HG02973 (cell line): Measurements from ENCODE around the gene ZHX3.
"Not testable (repeated sequence)": the region's sequence is repeated elsewhere in the genome, so short reads cannot be mapped to it uniquely, and the experiment has no call there.

Experiments used
- ATAC-seq: cut with Tn5 transposase; IDR thresholded peaks from one replicate; pipeline ENCODE4 v1.9.1; 2021; ENCODE audit warnings: moderate library complexity; ENCODE audit not compliant: unreplicated experiment

The ZHX3 gene

DNA sequence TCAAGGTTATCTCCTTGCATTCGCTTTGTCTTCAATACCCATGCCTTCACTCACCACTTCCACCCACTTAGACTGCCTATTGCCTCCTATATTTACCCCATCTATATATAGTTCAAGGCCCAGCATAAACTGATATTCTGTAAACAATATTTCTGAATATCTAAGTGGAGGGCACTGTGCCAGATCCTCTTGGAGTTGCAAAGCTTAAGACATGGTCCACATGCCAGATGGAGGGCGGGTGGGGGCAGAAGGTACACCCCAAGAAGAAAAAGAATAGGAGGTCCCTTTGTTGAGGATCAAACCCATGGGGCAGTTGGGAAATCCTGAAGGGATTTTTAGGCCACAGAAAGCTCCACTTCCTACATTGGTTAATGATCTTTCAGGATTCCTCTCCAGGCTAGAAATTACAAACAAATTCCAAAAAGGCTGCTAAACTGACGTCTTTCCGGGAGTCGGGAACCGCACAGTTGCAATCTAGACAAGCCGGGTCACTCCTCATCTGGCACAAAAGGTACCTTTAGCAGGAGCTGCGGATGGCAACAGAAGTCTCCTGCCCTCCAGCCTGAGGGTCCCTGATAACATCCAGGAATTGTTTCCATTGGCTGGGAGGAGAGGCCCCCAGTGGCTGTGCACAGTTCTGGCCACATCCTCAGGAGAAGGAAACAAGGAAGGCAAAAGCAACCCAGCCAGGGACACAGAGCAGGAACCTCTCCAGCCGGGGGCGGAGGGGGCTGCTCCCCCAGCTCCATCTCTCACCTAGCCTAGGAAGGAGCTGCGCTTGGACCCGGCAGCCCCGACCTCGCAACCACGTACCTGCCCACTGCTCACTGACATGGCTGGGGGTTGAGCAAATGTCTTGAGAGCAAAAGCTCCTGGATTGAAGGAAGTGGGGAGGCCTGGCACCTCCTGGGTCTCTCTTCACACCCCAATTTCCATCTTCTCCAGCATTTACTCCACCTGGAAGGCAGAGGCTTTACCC lies 17.2 kb upstream of the ZHX3 start:
- ATAC-seq = no peak

DNA sequence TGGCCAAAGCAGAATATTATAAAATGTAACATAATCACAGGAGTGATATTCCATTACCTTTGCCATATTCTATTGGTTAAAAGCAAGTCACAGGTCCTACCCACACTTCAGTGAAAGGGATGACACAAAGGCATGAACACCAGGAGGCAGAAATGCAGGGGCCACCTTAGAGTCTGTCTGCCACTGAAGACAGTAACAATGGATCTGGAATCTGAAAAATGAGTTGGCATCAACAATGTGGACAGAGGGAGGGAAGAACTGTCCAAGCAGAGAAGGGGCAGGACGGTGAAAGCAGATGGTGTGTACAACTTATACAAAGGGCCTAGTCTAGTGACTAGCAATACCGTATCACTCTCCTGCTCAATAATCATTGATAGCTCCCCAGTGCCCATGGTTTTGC lies 16.5 kb upstream of the ZHX3 start:
- ATAC-seq = no peak

DNA sequence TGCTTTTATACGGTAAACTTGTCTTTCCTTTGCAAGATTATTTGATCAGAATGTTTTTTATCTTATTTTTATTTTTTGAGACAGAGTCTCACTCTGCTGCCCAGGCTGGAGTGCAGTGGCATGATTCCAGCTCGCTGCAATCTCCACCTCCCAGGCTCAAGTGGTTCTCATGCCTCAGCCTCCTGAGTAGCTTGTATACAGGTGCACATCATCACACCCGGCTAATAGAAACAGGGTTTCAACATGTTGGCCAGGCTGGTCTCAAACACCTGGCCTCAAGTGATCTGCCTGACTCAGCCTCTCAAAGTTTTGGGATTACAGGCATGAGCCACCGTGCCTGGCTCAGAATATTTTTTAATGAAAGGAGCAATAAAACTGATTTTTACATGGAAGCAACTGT lies 14.2 kb upstream of the ZHX3 start:
- ATAC-seq = no peak

DNA sequence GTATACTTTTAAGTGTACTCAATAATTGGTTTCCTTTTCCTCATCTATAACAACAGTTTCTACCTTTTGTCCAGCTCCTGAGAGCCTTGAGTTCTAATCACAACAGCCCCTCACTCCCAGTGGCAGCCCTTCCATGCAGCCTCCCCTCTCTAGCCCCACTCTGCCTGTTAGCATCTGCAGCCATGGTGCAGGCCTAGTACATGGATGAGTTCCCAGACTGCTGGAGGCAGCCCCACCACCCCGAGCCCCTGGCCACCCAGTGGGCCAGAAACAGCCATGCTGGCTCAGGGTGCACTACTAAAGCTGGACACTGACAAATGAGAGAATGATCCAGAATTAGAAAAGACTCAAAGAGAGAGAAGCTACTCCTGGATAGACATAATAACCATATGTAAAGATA lies 13.4 kb upstream of the ZHX3 start:
- ATAC-seq = no peak

DNA sequence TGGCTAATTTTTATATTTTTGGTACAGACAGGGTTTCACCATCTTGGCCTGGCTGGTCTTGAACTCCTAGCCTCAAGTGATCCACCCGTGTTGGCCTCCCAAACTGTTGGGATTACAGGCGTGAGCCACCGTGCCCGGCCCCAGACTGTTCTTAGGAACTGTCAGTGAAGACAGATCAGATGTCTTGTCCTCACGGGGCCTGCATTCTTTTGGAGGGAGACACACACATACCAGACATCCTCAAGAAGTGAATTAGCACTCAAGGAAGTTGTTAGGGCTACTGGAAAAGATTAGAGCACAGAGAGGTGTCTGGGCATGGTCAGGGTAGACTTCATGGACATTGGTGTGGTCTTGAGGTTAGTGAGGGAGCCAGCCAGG lies 12.8 kb upstream of the ZHX3 start:
- ATAC-seq = no peak

DNA sequence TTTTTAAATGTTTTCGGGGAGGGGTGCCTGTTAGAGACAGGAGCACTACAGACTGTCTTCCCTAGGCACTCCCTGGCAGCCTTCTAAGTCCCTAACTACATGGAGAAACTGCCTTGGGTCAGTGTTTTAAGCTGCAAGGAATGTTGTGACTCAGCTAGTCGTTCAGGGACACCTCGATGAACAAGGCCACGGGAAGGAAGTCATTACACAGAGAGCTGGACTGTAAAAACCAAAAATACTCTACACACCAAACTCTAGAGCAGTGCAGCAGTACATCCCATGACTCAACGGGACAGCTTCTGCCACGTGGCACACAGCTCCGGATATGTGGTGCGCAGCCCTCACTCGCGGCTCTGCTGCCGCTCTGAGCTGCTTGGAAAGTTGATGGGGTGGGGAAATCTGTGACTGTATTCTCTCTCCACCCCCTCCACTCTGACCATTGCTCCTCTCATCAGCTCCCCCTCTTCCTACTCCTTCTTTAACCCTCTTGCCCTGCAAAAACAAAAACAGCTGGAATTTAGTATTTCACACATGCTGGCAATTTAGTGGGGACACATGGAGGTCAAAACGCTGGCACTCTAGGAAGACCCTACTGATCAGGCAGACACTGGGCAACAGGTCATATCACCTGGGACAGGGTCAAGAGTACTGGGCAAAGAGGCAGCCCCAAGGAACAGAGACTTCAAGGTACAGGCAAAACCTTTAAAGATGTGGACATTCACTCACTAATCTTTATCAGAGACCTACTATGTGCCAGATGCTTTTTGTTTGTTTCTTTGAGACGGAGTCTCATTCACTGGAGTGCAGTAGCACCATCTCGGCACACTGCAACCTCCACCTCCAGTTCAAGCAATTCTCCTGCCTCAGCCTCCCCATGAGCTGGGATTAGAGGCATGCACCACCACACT lies 12.2 kb upstream of the ZHX3 start:
- ATAC-seq = peak; percentile 65

GRCh38 chr20:41327178-41327577 lies 9.6 kb upstream of the ZHX3 start:
- ATAC-seq = no peak

GRCh38 chr20:41320976-41321375 lies 3.4 kb upstream of the ZHX3 start:
- no peak for ATAC-seq

GRCh38 chr20:41320441-41320840 lies 2.9 kb upstream of the ZHX3 start:
- ATAC-seq = no peak

DNA sequence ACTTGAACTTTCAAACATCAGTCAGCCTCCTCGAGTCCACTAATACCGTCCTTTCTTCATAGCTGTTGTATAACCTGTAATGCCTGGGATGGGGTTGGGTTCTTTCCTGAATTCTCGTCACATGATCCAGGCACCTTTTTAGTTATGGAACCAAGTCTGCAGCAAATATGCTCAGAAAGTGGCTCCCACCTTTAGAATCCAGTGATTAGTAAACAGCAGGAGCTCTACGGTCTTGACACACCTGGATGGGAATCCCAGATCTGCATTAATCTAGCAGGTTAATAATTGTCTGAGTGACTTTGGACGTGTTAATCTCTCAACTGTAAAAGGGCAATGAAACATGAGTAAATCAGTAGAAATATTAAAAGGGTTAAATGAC lies 729 bp upstream of the ZHX3 start:
- ATAC-seq = no peak

DNA sequence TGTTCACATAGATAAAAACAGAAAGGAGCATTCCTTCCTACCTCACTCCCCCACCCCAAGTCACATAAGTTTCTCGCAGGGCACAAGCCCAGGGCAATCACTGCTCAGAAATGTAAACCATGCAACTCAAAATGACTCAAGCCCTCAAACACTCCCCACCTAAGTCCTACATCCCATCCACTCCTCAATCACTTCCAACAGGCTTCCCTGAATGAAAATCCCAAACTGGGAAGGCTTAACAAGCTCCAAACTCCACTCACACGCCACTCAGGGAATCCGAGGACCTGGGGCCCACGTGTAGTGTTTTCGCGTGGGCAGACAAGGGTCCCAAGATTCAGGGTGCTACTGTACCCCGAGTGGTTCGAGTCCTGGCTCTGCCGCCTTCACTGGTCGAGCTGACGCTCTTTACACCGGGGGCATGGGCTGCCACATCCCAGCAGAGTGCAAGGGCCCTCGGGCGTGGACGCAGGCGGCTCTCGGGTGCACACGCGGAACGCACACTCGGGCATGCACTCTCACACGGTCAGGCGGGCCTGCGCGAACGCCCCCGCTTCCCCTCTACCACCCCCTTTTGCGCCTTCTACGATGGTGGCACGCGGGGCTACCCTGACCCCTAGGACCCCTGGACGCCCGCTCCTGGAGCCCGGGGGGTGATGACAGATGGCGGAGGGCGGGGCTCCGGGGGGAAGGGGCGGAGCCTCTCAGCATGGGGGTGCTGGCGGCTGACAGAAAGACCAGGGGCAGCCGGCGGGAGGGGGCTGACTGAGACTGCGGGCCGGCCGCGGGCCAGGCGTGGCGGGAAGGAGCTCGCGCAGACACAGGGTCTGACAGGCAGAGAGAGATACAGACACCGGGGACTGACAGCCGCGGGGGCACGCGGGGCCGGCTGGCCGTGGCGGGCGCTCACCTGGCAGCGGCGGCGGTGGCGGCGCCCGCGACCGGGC lies 657 bp downstream of the ZHX3 start:
- peak; percentile 57 for ATAC-seq

- no peak for ATAC-seq
Measured at GRCh38 chr20:41316051-41316450, 1.5 kb downstream of the ZHX3 start.

GRCh38 chr20:41314386-41314785 lies 3.1 kb downstream of the ZHX3 start:
- ATAC-seq = no peak

DNA sequence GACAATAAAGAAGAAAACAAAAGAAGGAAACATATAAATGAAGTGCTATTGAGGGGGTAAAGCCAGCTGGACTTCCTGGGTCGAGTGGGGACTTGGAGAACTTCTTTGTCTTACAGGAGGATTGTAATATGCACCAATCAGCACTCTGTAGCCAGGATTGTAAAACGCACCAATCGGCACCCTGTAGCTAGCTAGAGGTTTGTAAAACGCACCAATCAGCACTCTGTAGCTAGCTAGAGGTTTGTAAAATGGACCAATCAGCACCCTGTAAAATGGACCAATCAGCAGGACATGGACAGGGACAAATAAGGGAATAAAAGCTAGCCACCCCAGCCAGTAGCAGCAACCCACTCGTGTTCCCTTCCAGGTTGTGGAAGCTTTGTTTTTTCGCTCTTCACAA lies 5.5 kb downstream of the ZHX3 start:
- not testable (repeated sequence) for ATAC-seq

DNA sequence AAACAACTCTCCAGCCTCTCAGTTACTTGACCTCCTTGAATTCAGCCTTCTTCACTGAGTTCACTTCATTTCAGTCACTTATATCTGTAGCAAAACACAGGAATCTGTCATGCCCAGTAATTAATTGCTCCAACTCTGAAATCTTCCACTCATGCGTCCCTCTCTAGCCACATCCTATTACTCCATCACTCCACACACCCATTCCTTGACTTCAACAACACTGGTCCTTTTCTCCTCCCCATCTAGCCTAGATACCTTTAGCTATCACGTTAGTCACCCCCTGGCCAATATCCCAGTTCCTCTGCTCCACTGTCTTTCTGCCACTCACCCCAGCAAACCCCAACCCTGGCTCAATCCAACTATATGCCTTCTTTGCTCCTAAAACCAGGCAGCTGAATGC lies 7.7 kb downstream of the ZHX3 start:
- no peak for ATAC-seq

DNA sequence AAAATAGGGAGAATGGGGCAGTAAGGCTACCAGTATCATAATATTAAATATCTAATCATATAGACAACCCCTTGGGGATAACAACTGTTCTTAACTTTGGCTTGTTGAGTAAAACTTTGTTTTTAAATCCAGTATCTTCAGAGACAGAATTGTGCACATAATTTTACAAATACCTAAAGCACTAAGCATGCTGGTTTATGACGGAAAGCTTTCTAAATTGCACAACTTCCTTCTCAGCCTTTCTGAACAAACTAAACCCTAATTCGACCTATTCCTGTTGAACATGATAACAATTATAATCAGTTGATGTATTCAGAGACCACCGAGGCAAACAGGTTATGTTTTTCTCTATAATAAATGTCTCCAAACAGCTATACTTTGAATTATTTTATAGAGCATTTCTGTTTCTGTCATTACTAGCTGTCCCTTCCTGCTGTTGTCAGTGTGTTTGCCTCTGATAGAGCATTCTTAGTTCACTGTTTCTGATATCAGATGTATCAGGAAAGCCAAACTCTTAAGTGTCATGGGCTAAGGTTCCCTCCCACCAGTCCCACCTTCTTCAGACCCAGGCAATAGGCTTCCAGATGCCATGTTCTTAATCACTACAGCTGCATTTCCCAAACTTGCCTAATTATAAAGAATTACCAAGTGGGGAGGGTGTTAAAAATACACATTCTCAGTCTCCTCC lies 8.7 kb downstream of the ZHX3 start:
- no peak for ATAC-seq

- no peak for ATAC-seq
Measured at GRCh38 chr20:41308290-41308711, 9.2 kb downstream of the ZHX3 start.

DNA sequence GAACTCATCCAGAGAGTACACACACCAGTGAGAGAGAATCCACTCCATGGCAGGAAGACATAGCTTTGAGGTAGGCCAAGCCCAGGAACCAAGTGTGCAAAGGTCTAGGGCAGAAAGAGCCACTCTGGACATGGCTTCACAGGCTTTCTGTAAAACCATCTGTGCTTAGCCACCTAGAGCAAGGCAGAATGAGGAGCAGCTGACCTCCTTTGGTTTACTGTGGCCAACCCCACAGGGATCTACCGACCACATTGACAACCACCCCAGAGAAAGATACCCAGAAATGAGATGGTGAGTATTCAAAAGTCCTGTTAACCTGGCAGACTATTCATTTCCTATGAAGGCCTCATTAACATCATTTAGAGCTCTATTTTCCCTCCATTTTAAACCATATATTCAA lies 10.5 kb downstream of the ZHX3 start:
- no peak for ATAC-seq

- ATAC-seq = peak; percentile 91
Measured at GRCh38 chr20:41306061-41306727, 11.3 kb downstream of the ZHX3 start.
